Ovary (tissue), 9 donors: Measurements from ENCODE around the gene SLC25A3. TPM values are rescaled to one million over a fixed set of nuclear protein-coding genes. Genes with fewer than 3 reads are reported as not detected.
"Not testable (repeated sequence)": the region's sequence is repeated elsewhere in the genome, so short reads cannot be mapped to it uniquely, and the experiment has no call there.

Source experiments
- DNase-seq, 5 donors: peaks; one replicate each; pipeline ENCODE4 v3.0.0-alpha.2; 2019 to 2020
- H3K27ac ChIP-seq, 2 donors: fragments of 200-600 bp; one replicate each; pipeline versions ENCODE4 v1.5.1 to v1.8.0; 2019 to 2022
- H3K27me3 ChIP-seq: fragments of 200-600 bp; one replicate; pipeline ENCODE4 v1.8.0; 2022
- H3K36me3 ChIP-seq: fragments of 200-600 bp; sonication (generic); one replicate; pipeline ENCODE4 v1.5.1; 2019
- H3K4me1 ChIP-seq: one replicate; pipeline ENCODE4 v1.8.1; 2013; ENCODE audit warnings: mild to moderate bottlenecking, moderate library complexity; ENCODE audit not compliant: insufficient read depth
- H3K4me3 ChIP-seq: fragments of 200-600 bp; sonication (generic); one replicate; pipeline ENCODE4 v1.5.1; 2017
- H3K9me3 ChIP-seq, 2 donors: fragments of 200-600 bp in 1 of 2; sonication (generic) in 1 of 2; one replicate each; pipeline versions ENCODE4 v1.5.1 to v1.8.1; 2013 to 2019; ENCODE audit warnings: mild to moderate bottlenecking in 1 of 2, moderate library complexity in 1 of 2
- CTCF ChIP-seq, 3 donors: fragments of 450-650 bp in 2 of 3; fragments of 200-600 bp in 1 of 3; IDR thresholded peaks; one replicate each; pipeline versions ENCODE4 v1.5.1 to v1.8.0; 2016 to 2022; ENCODE audit warnings: antibody characterized with exemption in 3 of 3, mild to moderate bottlenecking in 1 of 3
- EP300 ChIP-seq: sonication (generic); formaldehyde crosslinking; IDR thresholded peaks from one replicate; pipeline ENCODE4 v1.6.1; 2017; ENCODE audit warnings: antibody characterized with exemption
- POLR2A ChIP-seq: fragments of 450-650 bp; IDR thresholded peaks from one replicate; pipeline ENCODE4 v1.6.1; 2017; ENCODE audit warnings: antibody characterized with exemption, mild to moderate bottlenecking, moderate library complexity
- WGBS, 3 donors: extraction: QIAGEN DNeasy Blood & Tissue Kit in 1 of 3; methylation state at CpG; one replicate each; pipeline versions ENCODE4 v1.1.5 to v1.1.7; 2013 to 2017; 5-methylcytosine and 5-hydroxymethylcytosine counted together
- intact Hi-C, 4 donors: fragments of 100-400 bp; cut with DNase I; formaldehyde crosslinking; loops; one replicate each; pipeline versions ENCODE4 v1.11.0 to v1.15.1; 2022 to 2023
- polyA plus RNA-seq, 2 donors: library from polyadenylated mRNA; stranded (reverse); fragments of 200-250 nt in 1 of 2; fragments of 350-450 nt in 1 of 2; fragmentation: Illumina TruSeq in 1 of 2; extraction: RNeasy Lipid Tissue Mini Kit (QIAGEN cat#74804) in 1 of 2; gene quantifications; one replicate each; pipeline ENCODE4 v1.2.3, GENCODE V29; 2013 to 2014
- total RNA-seq, 7 donors: library from RNA; depleted of rRNA in 2 of 7; stranded (reverse); fragments of >200 nt in 2 of 7; fragmentation: NEBNext Ultra II Directional in 3 of 7; extraction: Animal tissue kit (Norgen Biotek cat#: 25700) in 3 of 7; gene quantifications; one replicate each; pipeline versions ENCODE4 v1.1.0 to v1.2.4, GENCODE V29; 2016 to 2023
- donor health status: DM: no; HTN: no; CAD: no; lungs with moderate emphysema.
- donor health status: DM: no; HTN: no; CAD: no.
- donor health status: Bipolar disorder and iron deficiency.
- donor health status: DM: yes; HTN: yes; CAD: no.
- donor health status: DM: no; HTN: no; CAD: no.
- donor health status: DM: yes; HTN: yes; CAD: no.

Gene SLC25A3
- total and polyA plus RNA-seq, 9 donors = 344 to 649 (median 427) TPM

DNA sequence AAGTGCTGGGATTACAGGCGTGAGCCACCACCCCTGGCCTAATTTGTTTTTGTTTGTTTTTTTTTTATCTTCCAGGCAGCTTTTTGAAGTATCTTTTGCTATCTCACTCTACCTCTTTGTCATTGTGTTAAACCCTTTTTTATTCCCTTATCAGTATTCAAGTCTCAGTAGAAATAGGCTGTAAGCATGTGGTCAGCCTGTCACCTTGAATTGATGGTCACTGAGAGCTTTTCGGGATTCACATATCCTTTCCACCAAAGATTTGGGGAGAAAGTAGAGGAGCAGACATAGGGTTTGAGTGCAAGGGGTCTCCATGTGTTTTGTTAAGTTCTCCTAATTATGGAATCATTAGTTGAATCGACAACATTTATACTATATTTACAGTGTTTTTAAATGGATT lies 41.7 kb upstream of the SLC25A3 start:
- Histone ChIP-seq H3K27ac (no peak overlapping the region), H3K9me3 (no peaks in the 10 kb centered on the region), H3K27me3 (no peaks in the 10 kb centered on the region), H3K4me1 (no peaks in the 10 kb centered on the region), H3K36me3 (no peaks in the 10 kb centered on the region), H3K4me3 (no peak overlapping the region)
- no peak for TF ChIP-seq EP300
- no peak for TF ChIP-seq POLR2A
- TF ChIP-seq CTCF (IDR thresholded peaks at IDR 0.05) = no peak
- DNase-seq = no peak
- 93 to 95% (median 95%) methylated on average over 3 of the region's 3 CpGs for WGBS, 3 donors
- intact Hi-C loops = no loop called here

DNA sequence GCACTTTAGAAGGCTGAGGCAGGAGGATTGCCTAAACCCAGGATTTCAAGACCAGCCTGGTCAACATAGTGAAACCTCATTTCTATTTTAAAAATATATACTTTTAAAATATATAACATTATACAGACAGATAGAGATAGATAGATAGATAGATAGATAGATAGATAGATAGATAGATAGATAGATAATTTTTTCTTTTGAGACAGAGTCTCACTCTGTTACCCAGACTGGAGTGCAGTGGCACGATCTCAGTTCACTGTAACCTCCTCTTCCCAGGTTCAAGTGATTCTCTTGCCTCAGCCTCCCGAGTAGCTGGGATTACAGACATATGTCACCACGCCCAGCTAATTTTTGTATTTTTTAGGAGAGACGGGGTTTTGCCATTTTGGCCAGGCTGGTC lies 35.4 kb upstream of the SLC25A3 start:
- H3K27ac ChIP-seq, H3K4me3 ChIP-seq, H3K9me3 ChIP-seq, H3K36me3 ChIP-seq, H3K27me3 ChIP-seq, intact Hi-C loops, H3K4me1 ChIP-seq, DNase-seq: not testable (repeated sequence)
- WGBS, 3 donors = 83 to 85% (median 84%) methylated on average over 4 of the region's 4 CpGs

DNA sequence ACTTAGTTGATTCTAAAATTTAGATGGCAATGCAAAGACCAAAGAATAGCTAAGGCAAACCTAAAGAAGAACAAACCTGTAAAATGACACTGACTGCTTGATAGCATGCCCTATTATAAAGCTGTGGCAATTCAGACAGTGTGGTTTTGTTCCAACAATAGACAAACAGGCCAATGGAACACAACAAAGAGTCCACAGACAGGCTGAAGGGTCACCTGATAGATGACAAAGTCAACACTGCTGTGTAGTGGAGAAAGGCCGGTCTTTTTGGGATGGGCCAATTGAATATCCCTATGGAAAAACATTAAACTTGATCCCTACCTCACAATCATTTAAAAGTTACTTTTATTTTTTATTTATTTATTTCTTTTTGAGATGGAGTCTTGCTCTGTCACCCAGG lies 33.8 kb upstream of the SLC25A3 start:
- H3K4me3 ChIP-seq = no peak overlapping the region
- WGBS, 3 donors = 47 to 95% (median 60%) methylated on average over 1 of the region's 1 CpG
- intact Hi-C loops = loop anchor here in 1 of 4 donors (10.0 kb wide), 1 partner anchor 435 kb away; no protein-coding TSS in a partner anchor
- TF ChIP-seq POLR2A = no peak
- no peak for TF ChIP-seq CTCF (IDR thresholded peaks at IDR 0.05)
- TF ChIP-seq EP300 = no peak
- no peaks in the 10 kb centered on the region for H3K36me3 ChIP-seq
- no peak overlapping the region for H3K27ac ChIP-seq
- no peaks in the 10 kb centered on the region for H3K27me3 ChIP-seq
- no peak for DNase-seq
- H3K4me1 ChIP-seq = no peaks in the 10 kb centered on the region
- H3K9me3 ChIP-seq = no peaks in the 10 kb centered on the region

GRCh38 chr12:98561846-98562245 lies 31.6 kb upstream of the SLC25A3 start:
- no peak for DNase-seq
- H3K36me3 ChIP-seq = no peaks in the 10 kb centered on the region
- no peaks in the 10 kb centered on the region for H3K9me3 ChIP-seq
- H3K27ac ChIP-seq = no peak overlapping the region
- no peaks in the 10 kb centered on the region for H3K4me1 ChIP-seq
- no peak for TF ChIP-seq CTCF (IDR thresholded peaks at IDR 0.05)
- WGBS, 3 donors = 91 to 97% (median 91%) methylated on average over 3 of the region's 3 CpGs
- H3K4me3 ChIP-seq = no peak overlapping the region
- H3K27me3 ChIP-seq = no peaks in the 10 kb centered on the region
- intact Hi-C loops = loop anchor here in 1 of 4 donors (10.0 kb wide), 1 partner anchor 433 kb away; no protein-coding TSS in a partner anchor

DNA sequence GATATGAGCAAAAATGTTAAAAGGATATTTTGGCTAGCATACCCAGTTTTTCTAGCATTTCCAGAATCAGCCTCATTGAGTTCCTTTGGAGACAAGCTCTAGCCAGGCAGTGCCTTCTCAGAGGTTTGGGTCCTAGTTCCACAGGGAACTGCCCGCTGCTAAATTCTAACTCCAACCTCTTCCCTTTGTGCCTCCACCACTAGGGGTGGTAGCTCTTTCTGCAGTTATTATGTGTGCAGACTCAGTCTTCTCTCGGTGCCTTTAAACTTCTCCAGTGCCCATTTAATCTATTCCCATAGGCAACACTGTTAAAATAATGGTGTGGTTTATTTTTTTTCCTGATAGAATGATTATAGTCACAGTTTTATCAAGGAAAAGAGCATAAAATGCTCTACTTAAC lies 21.5 kb upstream of the SLC25A3 start:
- H3K36me3 ChIP-seq = no peaks in the 10 kb centered on the region
- 61 to 71% (median 62%) methylated on average over 2 of the region's 2 CpGs for WGBS, 3 donors
- H3K4me3 ChIP-seq = no peak overlapping the region
- H3K4me1 ChIP-seq = no peaks in the 10 kb centered on the region
- intact Hi-C loops = loop anchor here in 1 of 4 donors (10.0 kb wide), 1 partner anchor 93 kb away; no protein-coding TSS in a partner anchor
- no peaks in the 10 kb centered on the region for H3K27me3 ChIP-seq
- H3K9me3 ChIP-seq = no peaks in the 10 kb centered on the region
- TF ChIP-seq CTCF (IDR thresholded peaks at IDR 0.05) = no peak
- no peak overlapping the region for H3K27ac ChIP-seq
- DNase-seq = no peak
